Heart left ventricle (tissue), 16 donors: ENCODE data around the gene SIN3B. TPM values are rescaled to one million over a fixed set of nuclear protein-coding genes. Genes with fewer than 3 reads are reported as not detected.
A peak's percentile ranks its signal among the peaks of the same experiment; 100 is the strongest.

Source experiments
- ATAC-seq, 4 donors: fragments of 200-7000 bp; cut with Tn5 transposase; one replicate each; pipeline ENCODE4 v1.9.1; 2020 to 2022; ENCODE audit warnings: moderate library complexity in 4 of 4, mild to moderate bottlenecking in 3 of 4, moderate number of reproducible peaks in 1 of 4
- DNase-seq, 5 donors: peaks; one replicate each; pipeline ENCODE4 v3.0.0-alpha.2; 2020
- H3K27ac ChIP-seq, 12 donors: fragments of 200-600 bp; sonication (generic) in 4 of 12; one replicate each; pipeline versions ENCODE4 v1.5.0 to v1.8.0; 2016 to 2022; ENCODE audit warnings: mild to moderate bottlenecking in 2 of 12
- H3K27me3 ChIP-seq, 9 donors: fragments of 200-600 bp; sonication (generic) in 2 of 9; one replicate each; pipeline versions ENCODE4 v1.5.1 to v1.8.0; 2016 to 2022; ENCODE audit warnings: mild to moderate bottlenecking in 3 of 9
- H3K36me3 ChIP-seq, 9 donors: fragments of 200-600 bp; sonication (generic) in 2 of 9; one replicate each; pipeline versions ENCODE4 v1.5.0 to v1.8.0; 2018 to 2022; ENCODE audit warnings: mild to moderate bottlenecking in 2 of 9
- H3K4me1 ChIP-seq, 12 donors: fragments of 200-600 bp; sonication (generic) in 4 of 12; one replicate each; pipeline versions ENCODE4 v1.5.0 to v1.8.0; 2016 to 2022; ENCODE audit warnings: mild to moderate bottlenecking in 3 of 12
- H3K4me3 ChIP-seq, 12 donors: fragments of 200-600 bp; sonication (generic) in 4 of 12; one replicate each; pipeline versions ENCODE4 v1.5.0 to v1.8.0; 2017 to 2022; ENCODE audit warnings: mild to moderate bottlenecking in 9 of 12, moderate library complexity in 4 of 12
- H3K9me3 ChIP-seq, 12 donors: fragments of 200-600 bp; sonication (generic) in 4 of 12; one replicate each; pipeline versions ENCODE4 v1.5.0 to v1.8.0; 2016 to 2022; ENCODE audit warnings: mild to moderate bottlenecking in 1 of 12
- POLR2A ChIP-seq, 2 donors: fragments of 450-650 bp; IDR thresholded peaks; one replicate each; pipeline ENCODE4 v1.6.1; 2017; ENCODE audit warnings: antibody characterized with exemption in 2 of 2, mild to moderate bottlenecking in 2 of 2, moderate library complexity in 2 of 2
- WGBS, 4 donors: extraction: QIAGEN DNeasy Blood & Tissue Kit in 2 of 4; methylation state at CpG; one replicate each; pipeline versions ENCODE4 v1.1.5 to v1.1.7; 2013 to 2018; 5-methylcytosine and 5-hydroxymethylcytosine counted together
- intact Hi-C, 10 donors: fragments of 100-400 bp; cut with DNase I; formaldehyde crosslinking; loops; one replicate each; pipeline versions ENCODE4 v1.11.1 to v1.14.2; 2022
- polyA plus RNA-seq, 2 donors: library from polyadenylated mRNA; stranded (reverse); fragments of 200-250 nt; gene quantifications; one replicate each; pipeline ENCODE4 v1.2.3, GENCODE V29; 2013
- total RNA-seq, 9 donors: library from RNA; depleted of rRNA in 2 of 9; stranded (reverse); fragments of >200 nt in 2 of 9; fragmentation: NEBNext Ultra II Directional in 3 of 9; extraction: Animal tissue kit (Norgen Biotek cat#: 25700) in 3 of 9; gene quantifications; one replicate each; pipeline versions ENCODE4 v1.1.0 to v1.2.4, GENCODE V29; 2016 to 2023
- TF ChIP-seq, protein P1 (sequence below), 12 donors: fragments of 200-600 bp; sonication (generic) in 4 of 12; IDR thresholded peaks; one replicate each; pipeline versions ENCODE4 v1.5.0 to v1.8.0; 2018 to 2022; ENCODE audit warnings: antibody characterized with exemption in 12 of 12, mild to moderate bottlenecking in 5 of 12
- donor health status: ischemic (EF 13 %, LVEDD 7.1; RV severe dilation, severe dysfunction).
- donor health status: healthy with polysubstance abuse.
- donor health status: DM: no; HTN: yes; CAD: no.
- donor health status: DM: no; HTN: no; CAD: no.
- donor health status: ischemic (EF 25% LVEDD 6.9; RV normal size, moderate dysfunction).
- donor health status: ischemic (EF 25% LVEDD 5.7; RV mildly dilated, moderate dysfunction).
- donor health status: healthy.
- donor health status: DM: yes; HTN: yes; CAD: no.
- donor health status: ischemic (EF 35%, LVEDD 5.7; RV mildly dilated, moderate dysfunction).
- donor health status: nonischemic (EF 11% LVEDD 7.7; RV severe dilation, severe dysfunction).
- donor health status: DM: yes; HTN: yes; CAD: no.
- donor health status: PGD.
- donor health status: ischemic (EF 29% LVEDD 5.4; RV normal size, mild dysfunction).
- donor health status: nonischemic (EF 23%, LVEDD 6.1; RV moderate dilation, normal function).

The SIN3B gene
- total and polyA plus RNA-seq, 11 donors: 15.2 to 36.6 (median 24.6) TPM

DNA sequence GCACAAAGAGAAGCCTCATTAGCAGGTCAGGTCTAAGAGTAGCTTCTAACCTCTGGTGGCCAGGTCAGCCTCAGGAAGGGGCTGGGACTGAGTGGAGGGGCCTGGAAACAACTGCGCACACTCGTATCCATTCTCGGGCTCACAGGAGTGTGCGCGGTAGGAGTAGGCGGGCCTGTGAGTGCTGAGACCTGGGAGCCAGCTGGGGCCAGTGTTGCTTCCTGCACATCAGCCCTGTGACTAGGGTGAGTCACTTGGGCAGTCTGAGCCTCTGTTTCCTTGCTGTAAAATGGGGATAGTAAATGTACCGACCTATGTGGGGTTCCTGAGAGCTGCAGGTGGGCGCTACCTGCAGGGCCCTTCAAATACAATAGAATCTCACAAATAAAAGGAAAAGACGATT, 26.9 kb downstream of the SIN3B start:
- Histone ChIP-seq H3K36me3 (peaks cover 2 to 77% (median 64%) of the 10 kb centered on the region in 9 donors), H3K27me3 (no peaks in the 10 kb centered on the region), H3K27ac (no peak overlapping the region), H3K9me3 (no peaks in the 10 kb centered on the region), H3K4me1 (no peaks in the 10 kb centered on the region), H3K4me3 (no peak overlapping the region)
- WGBS, 4 donors: 87 to 92% (median 91%) methylated on average over 9 of the region's 9 CpGs
- TF ChIP-seq POLR2A (IDR thresholded peaks at IDR 0.05): no peak
- TF ChIP-seq, protein P1, sequence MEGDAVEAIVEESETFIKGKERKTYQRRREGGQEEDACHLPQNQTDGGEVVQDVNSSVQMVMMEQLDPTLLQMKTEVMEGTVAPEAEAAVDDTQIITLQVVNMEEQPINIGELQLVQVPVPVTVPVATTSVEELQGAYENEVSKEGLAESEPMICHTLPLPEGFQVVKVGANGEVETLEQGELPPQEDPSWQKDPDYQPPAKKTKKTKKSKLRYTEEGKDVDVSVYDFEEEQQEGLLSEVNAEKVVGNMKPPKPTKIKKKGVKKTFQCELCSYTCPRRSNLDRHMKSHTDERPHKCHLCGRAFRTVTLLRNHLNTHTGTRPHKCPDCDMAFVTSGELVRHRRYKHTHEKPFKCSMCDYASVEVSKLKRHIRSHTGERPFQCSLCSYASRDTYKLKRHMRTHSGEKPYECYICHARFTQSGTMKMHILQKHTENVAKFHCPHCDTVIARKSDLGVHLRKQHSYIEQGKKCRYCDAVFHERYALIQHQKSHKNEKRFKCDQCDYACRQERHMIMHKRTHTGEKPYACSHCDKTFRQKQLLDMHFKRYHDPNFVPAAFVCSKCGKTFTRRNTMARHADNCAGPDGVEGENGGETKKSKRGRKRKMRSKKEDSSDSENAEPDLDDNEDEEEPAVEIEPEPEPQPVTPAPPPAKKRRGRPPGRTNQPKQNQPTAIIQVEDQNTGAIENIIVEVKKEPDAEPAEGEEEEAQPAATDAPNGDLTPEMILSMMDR (IDR thresholded peaks at IDR 0.05): no peak
- DNase-seq: no peak
- intact Hi-C loops: no loop called here
- peak in 1 of 4 donors; percentile 49 for ATAC-seq

GRCh38 chr19:16859626-16860025, 30.4 kb downstream of the SIN3B start:
- 88 to 98% (median 96%) methylated on average over 7 of the region's 7 CpGs for WGBS, 4 donors
- H3K4me3 ChIP-seq: no peak overlapping the region
- ATAC-seq (no peak), DNase-seq (no peak)
- peaks cover 0 to 75% (median 58%) of the 10 kb centered on the region in 9 donors for H3K36me3 ChIP-seq
- H3K27me3 ChIP-seq: no peaks in the 10 kb centered on the region
- H3K27ac ChIP-seq: no peak overlapping the region
- intact Hi-C loops: no loop called here
- no peak for TF ChIP-seq POLR2A (IDR thresholded peaks at IDR 0.05)
- TF ChIP-seq, protein P1 (IDR thresholded peaks at IDR 0.05): no peak
- H3K4me1 ChIP-seq: peaks cover 0 to 17% (median 0%) of the 10 kb centered on the region in 12 donors
- H3K9me3 ChIP-seq: no peaks in the 10 kb centered on the region

DNA sequence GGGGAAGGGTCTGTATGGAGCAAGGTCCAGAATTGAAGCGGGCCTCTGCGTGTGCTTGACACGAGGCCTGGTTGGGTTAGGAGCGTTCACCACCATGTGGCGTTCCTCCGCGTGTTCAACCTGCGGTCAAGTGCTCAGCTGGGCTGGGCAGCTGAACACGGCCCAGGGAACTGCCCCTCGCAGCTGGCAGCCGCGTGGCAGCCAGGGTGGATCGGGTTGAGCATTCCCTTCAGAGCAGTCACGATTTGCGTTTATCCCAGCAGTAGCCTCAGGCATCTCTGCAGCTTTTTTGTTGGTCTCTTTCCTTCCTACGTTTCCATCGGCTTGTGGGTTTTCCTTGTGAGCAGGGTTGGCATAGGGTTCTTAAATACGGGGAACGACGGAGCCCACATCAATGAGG, 30.9 kb downstream of the SIN3B start:
- no peak for ATAC-seq
- intact Hi-C loops: no loop called here
- TF ChIP-seq, protein P1 (IDR thresholded peaks at IDR 0.05): no peak
- no peak for TF ChIP-seq POLR2A (IDR thresholded peaks at IDR 0.05)
- Histone ChIP-seq H3K36me3 (peaks cover 0 to 75% (median 58%) of the 10 kb centered on the region in 9 donors), H3K9me3 (no peaks in the 10 kb centered on the region), H3K4me1 (peaks cover 0 to 17% (median 0%) of the 10 kb centered on the region in 12 donors), H3K27me3 (no peaks in the 10 kb centered on the region), H3K27ac (no peak overlapping the region), H3K4me3 (no peak overlapping the region)
- 94 to 97% (median 95%) methylated on average over 20 of the region's 20 CpGs for WGBS, 4 donors
- DNase-seq: no peak

DNA sequence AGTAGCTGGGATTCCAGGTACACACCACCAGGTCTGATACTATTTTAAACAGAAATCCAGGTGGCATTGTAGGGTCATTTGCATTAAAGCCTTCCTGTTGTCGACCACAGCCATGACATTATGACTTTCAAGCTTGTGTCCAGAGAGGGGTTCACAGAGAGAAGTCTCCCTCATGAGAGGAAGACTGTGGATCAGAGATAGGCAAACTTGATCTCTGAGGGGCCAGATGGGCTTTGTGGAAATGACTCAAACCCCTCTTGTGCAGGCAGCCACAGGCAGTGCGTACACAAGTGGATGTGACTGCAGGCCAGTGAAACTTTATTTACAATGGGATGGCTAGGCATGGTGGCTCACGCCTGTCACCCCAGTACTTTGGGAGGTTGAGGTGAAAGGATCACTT, 31.8 kb downstream of the SIN3B start:
- WGBS, 4 donors: 91 to 97% (median 93%) methylated on average over 1 to 3 of the region's 3 CpGs
- no peak for ATAC-seq
- H3K36me3 ChIP-seq: peaks cover 3 to 75% (median 60%) of the 10 kb centered on the region in 9 donors
- no peak for TF ChIP-seq POLR2A (IDR thresholded peaks at IDR 0.05)
- TF ChIP-seq, protein P1 (IDR thresholded peaks at IDR 0.05): no peak
- intact Hi-C loops: no loop called here
- no peak overlapping the region for H3K27ac ChIP-seq
- H3K4me3 ChIP-seq: no peak overlapping the region
- no peak for DNase-seq
- no peaks in the 10 kb centered on the region for H3K9me3 ChIP-seq
- H3K4me1 ChIP-seq: peaks cover 0 to 17% (median 0%) of the 10 kb centered on the region in 12 donors
- no peaks in the 10 kb centered on the region for H3K27me3 ChIP-seq
